ENCODE results near the gene NCKAP5.

DNA sequence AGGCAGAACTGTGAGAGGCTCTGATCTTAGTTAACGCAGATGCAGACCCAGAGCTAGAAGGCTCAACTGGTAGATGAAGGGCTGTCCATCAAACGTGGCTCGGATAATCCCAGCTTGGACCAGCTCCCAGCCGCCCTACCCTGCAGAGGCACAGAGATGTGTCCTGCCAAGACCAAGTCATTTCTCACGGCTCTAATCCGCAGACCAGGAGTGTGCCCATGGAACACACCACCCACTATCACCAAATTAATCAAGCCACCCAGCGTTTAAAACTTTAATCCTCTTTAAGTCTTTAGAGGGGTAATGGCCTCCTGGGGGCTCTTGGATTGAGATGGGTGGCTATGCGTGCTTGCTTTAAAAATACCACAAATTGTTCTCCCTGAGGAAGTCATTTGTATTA lies 915.8 kb downstream of the NCKAP5 start:
- TF ChIP-seq FOXM1 (IDR thresholded peaks at IDR 0.05; ENCODE audit: borderline replicate concordance, low read depth): no peak
- no peak for TF ChIP-seq TAF1 (IDR thresholded peaks at IDR 0.05; ENCODE audit: low read depth)
- TF ChIP-seq ZBTB7A (IDR thresholded peaks at IDR 0.05; ENCODE audit: low read depth): no peak
- TF ChIP-seq EP300 (IDR thresholded peaks at IDR 0.05; ENCODE audit: borderline replicate concordance): no peak
- TF ChIP-seq, protein P1, sequence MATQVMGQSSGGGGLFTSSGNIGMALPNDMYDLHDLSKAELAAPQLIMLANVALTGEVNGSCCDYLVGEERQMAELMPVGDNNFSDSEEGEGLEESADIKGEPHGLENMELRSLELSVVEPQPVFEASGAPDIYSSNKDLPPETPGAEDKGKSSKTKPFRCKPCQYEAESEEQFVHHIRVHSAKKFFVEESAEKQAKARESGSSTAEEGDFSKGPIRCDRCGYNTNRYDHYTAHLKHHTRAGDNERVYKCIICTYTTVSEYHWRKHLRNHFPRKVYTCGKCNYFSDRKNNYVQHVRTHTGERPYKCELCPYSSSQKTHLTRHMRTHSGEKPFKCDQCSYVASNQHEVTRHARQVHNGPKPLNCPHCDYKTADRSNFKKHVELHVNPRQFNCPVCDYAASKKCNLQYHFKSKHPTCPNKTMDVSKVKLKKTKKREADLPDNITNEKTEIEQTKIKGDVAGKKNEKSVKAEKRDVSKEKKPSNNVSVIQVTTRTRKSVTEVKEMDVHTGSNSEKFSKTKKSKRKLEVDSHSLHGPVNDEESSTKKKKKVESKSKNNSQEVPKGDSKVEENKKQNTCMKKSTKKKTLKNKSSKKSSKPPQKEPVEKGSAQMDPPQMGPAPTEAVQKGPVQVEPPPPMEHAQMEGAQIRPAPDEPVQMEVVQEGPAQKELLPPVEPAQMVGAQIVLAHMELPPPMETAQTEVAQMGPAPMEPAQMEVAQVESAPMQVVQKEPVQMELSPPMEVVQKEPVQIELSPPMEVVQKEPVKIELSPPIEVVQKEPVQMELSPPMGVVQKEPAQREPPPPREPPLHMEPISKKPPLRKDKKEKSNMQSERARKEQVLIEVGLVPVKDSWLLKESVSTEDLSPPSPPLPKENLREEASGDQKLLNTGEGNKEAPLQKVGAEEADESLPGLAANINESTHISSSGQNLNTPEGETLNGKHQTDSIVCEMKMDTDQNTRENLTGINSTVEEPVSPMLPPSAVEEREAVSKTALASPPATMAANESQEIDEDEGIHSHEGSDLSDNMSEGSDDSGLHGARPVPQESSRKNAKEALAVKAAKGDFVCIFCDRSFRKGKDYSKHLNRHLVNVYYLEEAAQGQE (IDR thresholded peaks at IDR 0.05; ENCODE audit: low read depth): no peak
- TF ChIP-seq, protein P2, sequence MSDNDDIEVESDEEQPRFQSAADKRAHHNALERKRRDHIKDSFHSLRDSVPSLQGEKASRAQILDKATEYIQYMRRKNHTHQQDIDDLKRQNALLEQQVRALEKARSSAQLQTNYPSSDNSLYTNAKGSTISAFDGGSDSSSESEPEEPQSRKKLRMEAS (IDR thresholded peaks at IDR 0.05): no peak
- no peak for TF ChIP-seq NFIC (IDR thresholded peaks at IDR 0.05)
- no peak for TF ChIP-seq CEBPB (IDR thresholded peaks at IDR 0.05)
